HG02798 (cell line): Measurements from ENCODE around the gene ITPKB.

Experiments
- ATAC-seq: cut with Tn5 transposase; IDR thresholded peaks from one replicate; pipeline ENCODE4 v1.9.1; 2021; ENCODE audit warnings: mild to moderate bottlenecking; ENCODE audit not compliant: unreplicated experiment, poor library complexity

ITPKB gene

GRCh38 chr1:226593541-226593940 is 145.5 kb downstream of the ITPKB start:
- ATAC-seq, result no peak

GRCh38 chr1:226590614-226591013 is 148.5 kb downstream of the ITPKB start:
- ATAC-seq, result no peak

- no peak for ATAC-seq
Measured at GRCh38 chr1:226589008-226589733, 149.9 kb downstream of the ITPKB start.

- ATAC-seq, result no peak
Measured at GRCh38 chr1:226588484-226588883, 150.6 kb downstream of the ITPKB start.

GRCh38 chr1:226586650-226587422 is 152.2 kb downstream of the ITPKB start:
- ATAC-seq, result no peak

- ATAC-seq, result no peak
Measured at GRCh38 chr1:226586116-226586515, 153.0 kb downstream of the ITPKB start.

GRCh38 chr1:226584164-226584563 is 154.9 kb downstream of the ITPKB start:
- no peak for ATAC-seq

GRCh38 chr1:226582966-226583365 is 156.1 kb downstream of the ITPKB start:
- ATAC-seq, result no peak
